GM19099 (cell line): Measurements from ENCODE around the gene CLCN7.

Experiments used
- POLR2A ChIP-seq: IDR thresholded peaks from 3 replicates; pipeline ENCODE4 v1.6.1; 2011; ENCODE audit warnings: low read depth; ENCODE audit not compliant: insufficient read length; ENCODE audit errors: extremely low read depth

Gene CLCN7

DNA sequence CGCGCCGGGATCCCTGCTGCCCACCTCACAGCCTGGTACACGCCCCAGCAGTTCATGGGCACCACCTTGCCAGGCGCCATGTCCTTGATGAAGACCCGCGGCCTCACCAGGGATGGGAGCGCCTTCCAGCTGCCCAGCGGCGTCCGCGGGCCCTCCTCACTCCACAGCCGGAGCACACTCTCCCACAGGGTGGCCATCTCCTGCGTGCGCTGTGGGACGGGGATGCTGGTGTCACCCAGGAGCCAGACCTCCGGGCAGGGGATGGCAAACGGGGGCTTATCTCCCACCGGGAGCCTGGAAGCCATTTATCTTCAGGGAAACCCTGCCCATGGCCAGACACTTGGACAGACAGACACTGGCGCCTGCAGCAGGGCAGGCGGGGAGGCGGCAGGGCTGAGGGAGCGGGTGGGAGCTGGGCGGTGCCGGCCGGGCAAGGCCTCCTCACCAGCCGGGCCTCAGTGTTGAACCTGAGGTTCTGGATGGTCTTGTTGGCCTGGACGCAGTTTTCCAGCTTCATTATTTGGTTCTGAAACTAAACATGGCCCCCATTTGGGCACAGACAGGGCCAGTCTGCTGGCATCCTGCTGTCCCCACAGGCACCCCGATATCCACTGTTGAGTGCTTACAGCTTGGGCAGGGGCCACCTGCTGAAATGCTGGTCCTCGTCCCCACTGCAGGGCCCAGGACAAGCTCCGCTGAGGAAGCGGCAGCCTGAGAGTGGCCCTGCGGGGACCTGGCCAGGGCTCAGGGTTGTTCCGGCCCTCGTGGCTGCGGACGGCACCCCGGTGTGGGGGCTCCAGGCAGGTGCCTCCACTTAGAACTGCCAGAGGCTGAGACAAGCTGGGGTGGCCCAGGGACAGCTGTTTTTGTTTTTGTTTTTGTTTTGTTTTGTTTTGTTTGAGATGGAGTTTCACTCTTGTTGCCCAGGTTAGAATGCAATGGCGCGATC is 39.9 kb downstream of the CLCN7 start:
- no peak for TF ChIP-seq POLR2A

DNA sequence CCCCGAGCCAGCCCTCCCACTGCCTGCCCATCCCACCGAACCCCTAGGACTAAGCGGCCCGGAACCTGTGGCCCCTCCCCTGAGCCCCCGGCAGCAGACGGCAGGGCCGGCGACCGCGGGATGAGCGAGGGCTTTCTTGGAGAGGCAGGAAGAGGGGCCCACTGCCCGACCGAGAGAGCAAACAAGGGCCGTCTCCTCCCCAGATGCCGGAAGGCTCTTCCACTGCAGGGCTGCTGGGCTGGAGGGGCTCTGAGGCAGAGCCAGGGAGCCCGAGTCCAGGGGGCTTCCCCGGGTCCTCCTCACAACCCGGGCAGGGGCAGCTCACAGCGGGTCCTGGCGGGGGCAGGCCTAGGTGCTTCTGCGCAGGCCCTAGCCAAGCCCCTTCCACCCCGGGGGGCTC is 41.1 kb downstream of the CLCN7 start:
- TF ChIP-seq POLR2A = no peak

DNA sequence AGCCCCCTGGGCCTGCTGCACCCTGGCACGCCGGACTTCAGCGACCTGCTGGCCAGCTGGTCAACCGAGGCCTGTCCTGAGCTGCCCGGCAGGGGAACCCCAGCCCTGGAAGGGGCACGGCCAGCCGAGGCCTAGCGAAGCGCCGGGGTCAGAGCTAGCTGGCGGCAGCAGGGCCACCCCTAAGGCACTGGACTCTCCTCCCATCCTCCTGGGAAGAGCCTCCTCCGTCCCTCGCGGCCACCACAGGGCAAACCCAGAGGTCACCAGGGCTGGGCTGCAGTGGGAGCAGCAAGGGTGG is 41.6 kb downstream of the CLCN7 start:
- TF ChIP-seq POLR2A = no peak

DNA sequence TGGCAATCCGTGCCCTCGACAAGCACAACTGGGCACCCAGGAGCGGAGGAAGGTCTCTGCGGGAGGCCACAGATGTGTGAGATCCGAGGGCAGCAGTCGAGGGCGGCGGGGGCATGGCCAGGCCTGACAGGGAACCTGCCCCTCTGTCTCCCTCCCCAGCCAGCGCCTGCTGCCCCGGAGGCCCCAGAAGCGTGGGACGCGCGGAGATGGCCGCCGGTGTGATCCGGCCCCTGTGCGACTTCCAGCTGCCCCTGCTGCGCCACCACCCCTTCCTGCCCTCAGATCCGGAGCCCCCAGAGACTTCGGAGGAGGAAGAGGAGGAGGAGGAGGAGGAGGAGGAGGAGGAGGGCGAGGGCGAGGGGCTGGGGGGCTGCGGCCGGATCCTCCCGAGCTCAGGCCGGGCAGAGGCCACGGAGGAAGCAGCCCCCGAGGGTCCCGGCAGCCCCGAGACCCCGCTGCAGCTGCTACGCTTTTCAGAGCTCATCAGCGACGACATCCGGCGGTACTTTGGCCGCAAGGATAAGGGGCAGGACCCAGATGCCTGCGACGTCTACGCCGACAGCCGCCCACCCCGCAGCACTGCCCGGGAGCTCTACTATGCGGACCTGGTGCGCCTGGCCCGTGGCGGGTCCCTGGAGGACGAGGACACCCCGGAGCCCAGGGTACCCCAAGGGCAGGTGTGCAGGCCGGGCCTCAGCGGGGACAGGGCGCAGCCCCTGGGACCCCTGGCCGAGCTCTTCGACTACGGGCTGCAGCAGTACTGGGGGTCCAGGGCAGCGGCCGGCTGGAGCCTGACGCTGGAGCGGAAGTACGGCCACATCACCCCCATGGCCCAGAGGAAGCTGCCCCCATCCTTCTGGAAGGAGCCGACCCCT is 42.2 kb downstream of the CLCN7 start:
- no peak for TF ChIP-seq POLR2A

DNA sequence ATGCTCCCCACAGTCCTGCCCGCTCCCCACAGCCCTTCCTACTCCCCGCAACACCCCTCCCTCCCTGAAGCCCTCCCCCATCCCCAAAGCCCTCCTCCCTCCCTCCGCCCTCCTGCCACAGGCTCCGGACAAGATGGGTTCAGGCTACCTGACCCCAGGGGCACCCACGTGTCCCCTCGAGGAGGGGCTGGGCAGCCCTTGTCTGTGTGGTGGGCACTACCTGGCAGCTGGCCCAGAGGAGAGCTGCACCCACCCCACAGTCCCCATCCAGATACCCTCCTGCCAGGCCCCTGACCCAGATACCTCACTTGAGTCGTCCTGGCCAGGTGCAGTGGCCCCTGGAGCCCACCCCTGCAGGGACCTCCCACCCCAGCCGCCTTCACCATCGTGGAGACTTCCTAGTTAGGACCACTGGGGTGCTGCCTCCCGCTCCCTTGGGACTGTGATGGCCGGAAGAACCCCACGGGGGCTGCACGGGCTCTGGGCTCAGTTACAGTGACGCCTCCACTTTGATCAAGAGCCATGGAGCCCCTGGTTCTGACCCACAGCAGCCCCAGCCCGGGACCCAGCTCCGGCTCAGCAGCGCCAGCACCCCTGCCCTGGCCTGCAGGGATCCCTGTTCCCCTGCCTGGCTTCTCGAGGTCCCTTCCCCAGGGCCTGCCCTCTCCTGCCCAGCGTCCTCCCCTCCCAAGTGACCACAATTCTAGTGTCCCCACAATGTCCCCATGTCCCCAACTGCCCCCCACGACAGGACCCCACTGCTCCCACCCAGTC is 43.1 kb downstream of the CLCN7 start:
- no peak for TF ChIP-seq POLR2A

DNA sequence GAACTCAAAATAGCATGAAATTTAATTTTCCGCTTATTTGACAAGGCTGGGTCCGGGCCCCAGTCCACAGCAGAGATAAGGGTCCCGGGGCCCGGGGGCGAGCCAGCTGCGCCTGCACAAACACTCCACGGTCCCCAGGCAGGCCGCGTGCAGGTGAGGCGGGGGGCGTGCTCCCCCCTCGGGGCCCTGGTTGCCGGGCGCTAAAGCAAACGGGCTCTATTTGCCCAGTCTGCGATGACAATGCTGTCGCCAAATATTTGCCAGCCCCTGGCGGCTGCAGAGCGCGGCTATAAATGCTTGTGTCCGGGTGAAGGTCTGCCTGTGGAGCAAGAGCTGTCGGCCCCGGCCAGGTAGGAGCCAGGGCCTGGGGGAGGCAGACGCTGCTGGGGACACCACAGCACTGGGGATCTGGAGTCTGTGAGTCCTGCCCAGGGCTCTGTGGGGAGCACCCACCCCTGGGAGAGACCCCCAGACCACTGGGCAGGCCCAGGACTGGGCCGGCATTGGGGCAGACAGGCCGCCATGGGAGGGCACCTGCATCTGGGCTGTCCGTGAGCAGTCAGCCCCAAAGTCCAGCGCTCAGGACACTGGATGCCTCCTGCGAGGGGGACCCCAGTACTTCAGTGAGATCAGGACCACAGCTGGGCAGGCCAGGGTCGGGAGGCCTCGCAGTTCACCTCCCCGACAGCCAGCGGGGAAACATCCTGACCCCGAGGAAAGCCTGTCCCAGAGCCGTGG is 43.9 kb downstream of the CLCN7 start, which contains the start of gene PERCC1:
PERCC1 (plus strand) TSS at position 320 of the 738 bp plus-strand sequence. CDS start 1,516 bp downstream, outside the sequence.
- TF ChIP-seq POLR2A = no peak

DNA sequence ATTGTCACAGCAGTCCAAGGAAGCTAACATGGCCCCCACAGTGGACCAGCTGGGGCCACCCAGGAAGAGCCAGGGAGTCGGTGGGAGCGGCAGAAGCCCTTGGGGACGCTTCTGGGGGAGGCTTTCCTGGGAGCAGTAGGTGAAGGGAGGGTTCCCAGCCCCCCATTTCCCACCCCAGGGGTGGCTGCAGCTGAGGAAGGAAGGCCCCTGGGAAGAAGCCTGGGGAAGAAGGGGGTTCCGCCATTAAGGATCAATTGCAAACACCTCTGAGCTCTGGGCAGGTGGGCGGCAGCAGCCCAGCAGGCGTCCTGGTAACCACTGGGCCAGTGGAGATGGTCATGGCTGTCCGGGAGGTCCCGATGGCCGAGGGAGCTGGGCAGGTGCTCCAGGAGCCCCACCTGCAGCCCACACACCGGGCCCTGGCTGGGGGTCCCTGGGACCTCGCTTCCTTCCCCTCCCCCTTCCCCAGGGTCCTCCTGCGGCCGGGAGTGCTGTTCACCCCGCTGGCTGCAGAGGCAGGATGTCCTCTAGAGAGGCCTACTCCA is 44.5 kb downstream of the CLCN7 start:
- TF ChIP-seq POLR2A = no peak

DNA sequence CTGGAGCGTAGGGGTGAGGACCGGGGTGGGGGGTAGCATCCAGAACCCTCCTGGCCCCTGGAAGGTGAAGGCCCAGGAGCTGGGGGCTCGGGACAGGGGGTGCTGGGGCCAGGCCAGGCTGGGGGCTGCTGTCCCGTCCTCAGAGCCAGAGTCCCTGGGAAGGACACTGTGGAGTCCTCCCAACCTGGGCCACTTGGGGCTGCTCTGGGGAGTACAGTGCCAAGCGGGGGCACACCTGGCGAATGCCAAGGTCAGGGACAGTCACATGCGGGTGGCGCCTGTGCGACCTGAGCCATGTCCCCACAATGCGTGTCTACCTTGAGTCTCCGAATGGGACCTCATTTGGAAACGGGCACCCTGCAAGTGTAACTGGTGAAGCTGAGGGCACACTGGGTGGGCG is 45.2 kb downstream of the CLCN7 start:
- TF ChIP-seq POLR2A = no peak

DNA sequence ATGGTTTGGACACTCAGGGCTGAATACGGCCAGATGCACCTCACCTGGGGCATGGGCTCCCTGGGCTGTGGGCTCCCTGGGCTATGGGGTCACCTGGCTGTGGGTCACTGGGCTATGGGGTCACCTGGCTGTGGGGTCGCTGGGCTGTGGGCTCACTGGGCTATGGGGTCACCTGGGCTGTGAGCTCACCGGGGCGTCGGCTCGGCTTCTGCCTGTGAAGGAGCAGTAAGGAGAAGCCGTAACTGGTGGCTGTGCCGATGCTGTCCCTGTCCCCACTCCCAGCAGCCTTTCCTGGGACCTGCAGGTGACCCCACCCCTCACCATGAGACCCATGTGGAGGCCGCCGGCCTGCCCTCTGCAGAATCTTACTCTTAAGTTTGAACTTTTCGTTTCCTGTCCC is 45.8 kb downstream of the CLCN7 start:
- no peak for TF ChIP-seq POLR2A

DNA sequence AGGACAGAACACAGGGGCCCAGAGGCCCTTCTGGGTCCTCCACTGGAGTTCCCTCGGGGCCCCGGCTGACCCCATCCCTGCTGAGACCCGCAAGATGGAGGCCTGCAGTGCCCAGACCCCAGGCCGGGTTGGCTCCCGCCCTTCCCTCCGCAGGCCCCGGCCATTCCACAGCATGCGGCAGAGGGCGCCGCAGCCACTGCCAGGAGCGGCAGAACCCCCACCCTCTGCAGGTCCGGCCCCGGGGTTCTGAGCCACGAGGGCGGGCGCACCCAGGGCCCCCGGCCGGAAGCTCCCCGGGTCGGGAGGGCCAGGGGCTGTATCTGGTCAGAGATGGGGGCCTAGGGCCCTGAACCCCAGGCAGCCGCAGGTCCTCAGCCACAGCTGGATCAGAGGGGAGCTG is 46.3 kb downstream of the CLCN7 start:
- TF ChIP-seq POLR2A = no peak

DNA sequence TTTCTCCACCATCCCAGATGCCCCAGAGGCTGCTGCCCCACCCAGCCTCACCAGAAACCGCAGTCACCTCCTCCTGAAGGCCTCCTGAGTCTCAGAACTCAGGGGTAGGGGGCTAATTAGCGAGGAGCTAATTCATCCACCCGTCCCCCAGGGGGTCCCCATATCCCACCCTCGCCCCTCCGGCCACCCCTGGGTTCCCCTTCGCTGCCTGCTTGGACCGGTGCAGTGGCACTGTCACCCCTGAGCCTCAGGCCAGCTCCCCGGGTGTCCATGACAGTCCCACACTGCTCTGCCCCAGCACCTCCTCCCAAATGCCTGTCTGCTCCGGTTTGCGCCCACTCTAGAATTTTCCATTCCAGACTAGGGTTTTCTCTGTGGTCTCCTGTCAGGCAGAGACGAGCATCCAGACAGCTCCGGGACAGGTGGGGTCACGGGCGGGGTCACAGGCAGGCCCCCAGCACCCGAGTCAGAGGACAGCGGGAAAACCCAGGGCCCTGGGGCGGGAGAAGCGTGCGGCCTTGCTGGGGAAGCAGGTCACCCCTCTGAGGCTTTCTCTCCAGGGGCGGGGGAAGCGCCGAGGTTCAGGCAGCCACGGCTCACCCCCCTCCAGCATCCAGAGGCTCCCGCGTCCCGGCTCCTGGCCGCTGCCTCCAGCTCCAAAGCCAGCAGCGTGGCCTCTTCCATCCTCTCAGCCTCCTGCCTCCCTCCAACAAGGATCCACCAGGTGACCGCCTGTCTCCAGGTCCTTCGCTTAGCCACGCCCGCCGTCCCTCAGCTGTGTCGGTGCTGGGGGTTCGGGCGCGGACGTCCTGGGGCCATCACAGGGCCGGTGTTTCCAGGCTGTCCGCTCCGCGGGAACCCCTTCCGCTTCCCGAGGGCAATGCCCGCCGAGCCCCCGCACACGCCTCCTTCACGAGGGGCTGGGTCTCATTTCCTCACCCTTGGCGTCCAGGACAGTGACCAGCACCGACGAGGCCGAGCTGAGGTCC is 47.1 kb downstream of the CLCN7 start:
- no peak for TF ChIP-seq POLR2A

DNA sequence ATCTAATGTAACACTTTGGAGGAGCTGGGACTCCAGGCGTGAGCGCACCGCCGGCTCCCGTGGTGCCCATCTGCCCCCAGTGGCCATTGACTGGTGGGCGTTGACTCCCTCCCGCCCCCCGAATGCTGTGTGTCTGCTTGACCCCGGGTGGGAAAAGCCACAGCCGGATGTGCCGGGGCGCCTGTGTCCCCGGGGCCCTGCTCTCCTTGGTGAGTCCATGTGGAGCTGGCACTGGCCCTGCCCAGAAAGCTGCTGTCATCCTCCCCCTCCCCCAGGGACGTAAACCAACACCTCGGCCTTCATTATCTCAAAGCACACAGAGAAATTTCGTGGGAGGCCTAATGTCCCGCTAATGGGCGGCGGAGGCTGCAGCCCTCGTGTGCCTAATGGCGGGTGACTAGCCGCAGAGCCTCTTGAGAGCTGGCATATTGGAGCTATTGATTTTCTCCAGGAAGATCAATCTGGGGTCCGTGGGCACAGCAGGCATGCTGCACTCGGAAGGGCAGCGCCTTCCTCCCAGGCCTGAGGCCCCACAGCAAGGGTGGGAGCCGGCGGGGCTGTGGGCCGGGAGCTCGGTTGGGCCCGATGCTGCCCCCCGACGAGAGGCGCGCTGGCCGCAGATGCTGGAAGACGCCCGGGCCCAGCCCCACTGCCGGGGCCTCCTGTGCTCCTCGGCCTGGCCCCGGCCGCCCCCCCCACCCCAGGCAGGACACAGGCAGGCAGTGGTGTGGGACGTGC is 47.9 kb downstream of the CLCN7 start:
- no peak for TF ChIP-seq POLR2A

DNA sequence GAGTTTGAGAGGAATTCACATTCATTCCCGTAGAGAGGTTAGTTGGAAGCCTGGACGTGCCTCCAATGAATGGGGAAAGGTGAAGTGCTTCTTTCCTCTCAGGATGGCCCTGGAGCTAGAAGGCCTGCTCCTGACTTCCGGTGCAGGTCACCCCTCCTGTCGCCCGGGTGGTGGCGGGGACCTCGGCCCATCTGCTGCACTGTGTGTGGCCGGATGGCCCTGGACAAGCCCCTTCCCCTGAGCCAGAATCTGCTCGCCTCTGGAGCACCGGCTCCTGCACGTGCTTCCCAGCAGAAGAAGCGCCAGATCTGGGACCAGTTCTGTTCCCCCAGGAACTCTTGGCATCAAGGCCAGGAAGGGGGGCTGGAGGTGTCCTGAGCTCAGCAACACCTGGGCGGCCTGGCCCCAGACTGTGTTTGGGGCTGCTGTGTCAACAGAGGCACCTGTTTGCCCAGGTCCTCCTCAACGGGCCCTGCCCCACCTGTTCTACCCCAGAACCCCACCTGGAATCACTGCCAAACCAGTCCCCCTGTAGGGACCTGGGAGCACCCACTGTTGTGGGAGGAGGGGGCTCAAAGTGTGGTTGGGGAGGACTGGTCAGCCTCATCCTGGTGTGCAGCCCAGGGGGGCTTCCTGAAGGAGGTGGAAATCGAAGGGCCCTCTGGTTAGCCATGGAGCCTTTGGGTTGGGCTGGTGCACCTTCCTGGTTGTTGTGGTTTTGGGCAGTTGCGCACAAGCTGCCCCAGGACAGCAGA is 49.0 kb downstream of the CLCN7 start:
- no peak for TF ChIP-seq POLR2A
